Progenitor cell of endocrine pancreas (in vitro differentiated cells): Measurements from ENCODE around the gene MRE11. TPM values are rescaled to one million over a fixed set of nuclear protein-coding genes. Genes with fewer than 3 reads are reported as not detected.

ENCODE experiments used
- DNase-seq: peaks from one replicate; pipeline ENCODE4 v3.0.0; 2021; ENCODE audit warnings: low spot score; ENCODE audit not compliant: unreplicated experiment
- H3K27ac Mint-ChIP-seq: 2 replicates; pipeline ENCODE4 v1.8.0; 2021; ENCODE audit warnings: mild to moderate bottlenecking, moderate library complexity, mixed read lengths
- H3K27me3 Mint-ChIP-seq: 2 replicates; pipeline ENCODE4 v1.8.0; 2021; ENCODE audit warnings: mixed read lengths
- H3K36me3 Mint-ChIP-seq: 2 replicates; pipeline ENCODE4 v1.8.0; 2022; ENCODE audit warnings: mixed read lengths; ENCODE audit not compliant: insufficient read depth
- H3K4me1 Mint-ChIP-seq: 2 replicates; pipeline ENCODE4 v1.8.0; 2021; ENCODE audit warnings: low read depth, mixed read lengths
- H3K4me3 Mint-ChIP-seq: 2 replicates; pipeline ENCODE4 v1.8.0; 2021; ENCODE audit warnings: low read depth, mild to moderate bottlenecking, moderate library complexity, mixed read lengths
- H3K9me3 Mint-ChIP-seq: 2 replicates; pipeline ENCODE4 v1.8.0; 2021; ENCODE audit warnings: low read depth, mixed read lengths
- total RNA-seq: library from RNA; stranded (reverse); gene quantifications from 2 replicates; pipeline ENCODE4 v1.2.1, GENCODE V29; 2021
- TF ChIP-seq, protein P1 (sequence below): fragments of 200-600 bp; sonication (generic); IDR thresholded peaks from one replicate; pipeline ENCODE4 v1.5.0; 2021; ENCODE audit warnings: antibody characterized with exemption, mild to moderate bottlenecking; ENCODE audit not compliant: unreplicated experiment

Gene MRE11
- total RNA-seq, 1 donor from 2014 or later, result 35.1 TPM

DNA sequence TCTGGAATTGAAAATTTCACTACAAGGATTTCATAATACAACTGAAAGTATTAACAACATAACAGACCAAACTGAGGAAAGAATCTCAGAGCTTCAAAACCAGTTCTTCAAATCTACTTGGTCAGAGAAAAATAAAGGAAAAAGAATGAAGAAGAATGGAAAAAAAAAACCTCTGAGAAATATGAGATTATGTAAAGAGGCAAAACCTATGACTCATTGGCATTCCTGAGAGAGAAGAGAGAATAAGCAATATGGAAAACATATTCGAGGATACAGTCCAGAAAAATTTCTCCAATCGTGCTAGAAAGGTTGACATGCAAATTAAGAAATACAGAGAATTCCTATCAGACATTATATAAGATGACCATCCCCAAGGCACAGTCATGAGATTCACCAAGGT, 69.0 kb downstream of the MRE11 start:
- TF ChIP-seq, protein P1, sequence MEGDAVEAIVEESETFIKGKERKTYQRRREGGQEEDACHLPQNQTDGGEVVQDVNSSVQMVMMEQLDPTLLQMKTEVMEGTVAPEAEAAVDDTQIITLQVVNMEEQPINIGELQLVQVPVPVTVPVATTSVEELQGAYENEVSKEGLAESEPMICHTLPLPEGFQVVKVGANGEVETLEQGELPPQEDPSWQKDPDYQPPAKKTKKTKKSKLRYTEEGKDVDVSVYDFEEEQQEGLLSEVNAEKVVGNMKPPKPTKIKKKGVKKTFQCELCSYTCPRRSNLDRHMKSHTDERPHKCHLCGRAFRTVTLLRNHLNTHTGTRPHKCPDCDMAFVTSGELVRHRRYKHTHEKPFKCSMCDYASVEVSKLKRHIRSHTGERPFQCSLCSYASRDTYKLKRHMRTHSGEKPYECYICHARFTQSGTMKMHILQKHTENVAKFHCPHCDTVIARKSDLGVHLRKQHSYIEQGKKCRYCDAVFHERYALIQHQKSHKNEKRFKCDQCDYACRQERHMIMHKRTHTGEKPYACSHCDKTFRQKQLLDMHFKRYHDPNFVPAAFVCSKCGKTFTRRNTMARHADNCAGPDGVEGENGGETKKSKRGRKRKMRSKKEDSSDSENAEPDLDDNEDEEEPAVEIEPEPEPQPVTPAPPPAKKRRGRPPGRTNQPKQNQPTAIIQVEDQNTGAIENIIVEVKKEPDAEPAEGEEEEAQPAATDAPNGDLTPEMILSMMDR, result no peak
- Mint-ChIP-seq H3K27ac (no peak overlapping the region), H3K9me3 (peaks cover 4% of the 10 kb centered on the region), H3K36me3 (peaks cover 31% of the 10 kb centered on the region), H3K4me3 (no peak overlapping the region), H3K27me3 (no peaks in the 10 kb centered on the region), H3K4me1 (no peaks in the 10 kb centered on the region)
- no peak for DNase-seq

GRCh38 chr11:94424011-94424410, 69.6 kb downstream of the MRE11 start:
- no peak overlapping the region for H3K27ac Mint-ChIP-seq

DNA sequence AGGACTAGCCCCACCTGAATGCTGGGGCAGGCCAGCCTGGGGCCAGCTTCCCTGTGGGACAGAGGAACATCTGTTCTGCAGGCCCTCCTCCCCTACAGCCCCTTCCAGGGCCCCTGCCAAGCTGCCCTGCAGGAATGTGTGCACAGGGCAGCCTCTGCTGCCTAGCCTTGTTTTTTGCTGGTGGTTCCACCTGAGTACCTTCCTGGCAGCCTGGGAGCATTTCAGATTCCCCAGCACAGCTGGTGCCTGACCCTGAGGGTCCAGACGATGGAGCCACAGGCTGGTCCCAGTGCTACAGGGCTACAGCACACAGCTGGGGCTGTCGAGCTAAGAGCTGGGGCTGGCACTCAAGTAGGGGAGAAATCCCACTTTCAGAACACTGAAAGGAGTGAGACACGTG, 70.1 kb downstream of the MRE11 start:
- TF ChIP-seq, protein P1, result no peak
- peaks cover 4% of the 10 kb centered on the region for H3K9me3 Mint-ChIP-seq
- no peak for DNase-seq
- H3K4me1 Mint-ChIP-seq, result no peaks in the 10 kb centered on the region
- H3K27me3 Mint-ChIP-seq, result no peaks in the 10 kb centered on the region
- peaks cover 21% of the 10 kb centered on the region for H3K36me3 Mint-ChIP-seq
- no peak overlapping the region for H3K4me3 Mint-ChIP-seq
- no peak overlapping the region for H3K27ac Mint-ChIP-seq

More at GRCh38 chr11:94424011-94424410, 69.6 kb downstream of the MRE11 start:
- Mint-ChIP-seq H3K9me3 (peaks cover 4% of the 10 kb centered on the region), H3K4me1 (no peaks in the 10 kb centered on the region), H3K4me3 (no peak overlapping the region), H3K36me3 (peaks cover 26% of the 10 kb centered on the region), H3K27me3 (no peaks in the 10 kb centered on the region)
- TF ChIP-seq, protein P1, result no peak
- DNase-seq, result no peak

DNA sequence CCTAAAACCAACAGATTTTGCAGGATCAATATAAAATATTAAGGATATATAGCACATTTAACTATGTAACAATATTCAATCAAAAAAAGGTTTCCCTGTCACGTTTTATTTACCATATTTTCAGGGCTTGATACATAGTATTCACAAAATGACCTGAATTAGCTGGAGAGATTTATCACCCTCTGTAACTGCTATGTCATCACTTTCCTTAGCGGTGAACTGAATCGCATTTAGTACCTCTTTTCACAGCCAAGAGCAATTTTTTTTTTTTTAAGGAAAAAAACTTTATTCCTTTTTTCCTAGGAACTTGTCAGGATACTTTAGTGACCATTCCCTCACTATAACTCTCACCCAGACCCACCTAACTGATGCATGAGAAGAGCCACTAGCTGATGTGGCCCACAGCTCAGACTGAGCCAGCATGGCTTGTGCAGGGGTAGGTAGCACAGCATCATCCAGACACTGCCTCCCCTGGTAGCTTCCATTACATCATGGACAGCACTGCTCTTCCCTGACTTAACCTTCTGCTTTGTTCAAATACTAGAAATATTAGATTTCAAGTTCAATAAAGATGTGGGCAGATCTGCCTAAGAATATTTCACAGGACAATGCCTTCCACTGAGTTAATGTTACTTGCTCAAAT, 75.4 kb downstream of the MRE11 start:
- no peak for DNase-seq
- Mint-ChIP-seq H3K36me3 (peaks cover 2% of the 10 kb centered on the region), H3K9me3 (no peaks in the 10 kb centered on the region), H3K27ac (no peak overlapping the region), H3K27me3 (no peaks in the 10 kb centered on the region), H3K4me3 (no peak overlapping the region), H3K4me1 (no peaks in the 10 kb centered on the region)
- TF ChIP-seq, protein P1, result no peak

GRCh38 chr11:94417386-94417987, 76.2 kb downstream of the MRE11 start:
- no peaks in the 10 kb centered on the region for H3K9me3 Mint-ChIP-seq
- DNase-seq, result no peak

More at GRCh38 chr11:94417386-94417987, 76.2 kb downstream of the MRE11 start:
- no peaks in the 10 kb centered on the region for H3K27me3 Mint-ChIP-seq
- no peaks in the 10 kb centered on the region for H3K4me1 Mint-ChIP-seq
- no peak overlapping the region for H3K4me3 Mint-ChIP-seq
- no peak overlapping the region for H3K27ac Mint-ChIP-seq
- peaks cover 4% of the 10 kb centered on the region for H3K36me3 Mint-ChIP-seq
- TF ChIP-seq, protein P1, result peak; percentile 57
